H1 (cell line): ENCODE measurements around the gene BPIFB3. TPM values are rescaled to one million over a fixed set of nuclear protein-coding genes. Genes with fewer than 3 reads are reported as not detected.

Source experiments
- CTCF ChIA-PET: fragments of 300-600 bp; sonication (Branson Sonifier 250); formaldehyde crosslinking; loops from one replicate; lab custom pipeline; 2021; ENCODE audit not compliant: partially characterized antibody; lab: Charles Lee
- POLR2A ChIA-PET: fragments of 300-600 bp; sonication (Branson Sonifier 250); formaldehyde crosslinking; loops from one replicate; lab custom pipeline; 2021; ENCODE audit warnings: inconsistent platforms; ENCODE audit not compliant: partially characterized antibody; lab: Charles Lee
- DNase-seq, 2 experiments: peaks; one replicate each; pipeline versions ENCODE4 v3.0.0 to v3.0.0-alpha.2; 2010 to 2022; ENCODE audit warnings: low spot score in 2 of 2, low read depth in 1 of 2, mixed read lengths in 1 of 2
- FAIRE-seq: peaks from 2 replicates; lab custom pipeline; 2011; peaks lifted over from hg19 to GRCh38; lab: Jason Lieb, UNC
- H2AFZ ChIP-seq: 2 replicates; pipeline ENCODE4 v1.8.1; 2012; ENCODE audit warnings: low read length, inconsistent platforms
- H2AK5ac ChIP-seq: 2 replicates; pipeline ENCODE4 v1.6.1; 2013; ENCODE audit warnings: low read depth, low read length
- H2BK120ac ChIP-seq: replicated peaks from 2 replicates; pipeline ENCODE3; 2013; ENCODE audit warnings: low read depth, low read length, inconsistent platforms
- H2BK12ac ChIP-seq: 2 replicates; pipeline ENCODE4 v1.6.1; 2013; ENCODE audit warnings: low read depth, low read length
- H2BK15ac ChIP-seq: 2 replicates; pipeline ENCODE4 v1.6.1; 2013; ENCODE audit warnings: low read length
- H2BK20ac ChIP-seq: 2 replicates; pipeline ENCODE4 v1.6.1; 2013; ENCODE audit warnings: low read length
- H2BK5ac ChIP-seq: 2 replicates; pipeline ENCODE4 v1.6.1; 2013; ENCODE audit warnings: low read depth, low read length
- H3K14ac ChIP-seq: 2 replicates; pipeline ENCODE4 v1.6.1; 2013; ENCODE audit warnings: inconsistent platforms; ENCODE audit not compliant: insufficient read length
- H3K18ac ChIP-seq: 2 replicates; pipeline ENCODE4 v1.6.1; 2013; ENCODE audit warnings: low read length; ENCODE audit errors: extremely low read depth
- H3K23ac ChIP-seq: 2 replicates; pipeline ENCODE4 v1.6.1; 2013; ENCODE audit warnings: inconsistent platforms; ENCODE audit not compliant: insufficient read length
- H3K23me2 ChIP-seq: 2 replicates; pipeline ENCODE4 v1.6.1; 2013; ENCODE audit warnings: low read depth, low read length
- H3K27ac ChIP-seq: 2 replicates; pipeline ENCODE4 v1.6.1; 2011; ENCODE audit warnings: low read depth, low read length, inconsistent platforms
- H3K27me3 ChIP-seq, 4 experiments: replicated peaks in 1 of 4; 1 replicate in 1 of 4; 2 replicates in 3 of 4; pipeline versions ENCODE4 v1.6.1 to v1.8.1; 2011 to 2013; ENCODE audit warnings: low read length in 3 of 4, mild to moderate bottlenecking in 3 of 4, inconsistent platforms in 2 of 4, mixed read lengths in 2 of 4, moderate library complexity in 1 of 4; ENCODE audit not compliant: control insufficient read depth in 3 of 4, insufficient read depth in 3 of 4; ENCODE audit errors: extremely low read depth in 1 of 4
- H3K36me3 ChIP-seq, 4 experiments: 2 replicates each; pipeline versions ENCODE4 v1.6.1 to v1.8.1; 2011 to 2013; ENCODE audit warnings: mild to moderate bottlenecking in 4 of 4, low read length in 3 of 4, moderate library complexity in 2 of 4, control low read depth in 1 of 4, inconsistent platforms in 1 of 4; ENCODE audit not compliant: insufficient read depth in 4 of 4, control insufficient read depth in 2 of 4
- H3K4ac ChIP-seq: replicated peaks from 2 replicates; pipeline ENCODE3; 2013; ENCODE audit warnings: low read length, low read depth, mixed read lengths, inconsistent platforms; ENCODE audit not compliant: insufficient read length
- H3K4me1 ChIP-seq, 4 experiments: replicated peaks in 1 of 4; 1 replicate in 1 of 4; 2 replicates in 3 of 4; pipeline versions ENCODE4 v1.6.1 to v1.8.1; 2011 to 2013; ENCODE audit warnings: low read length in 3 of 4, inconsistent platforms in 2 of 4, mixed read lengths in 1 of 4; ENCODE audit not compliant: insufficient read depth in 4 of 4, control insufficient read depth in 3 of 4
- H3K4me2 ChIP-seq, 2 experiments: 2 replicates each; pipeline versions ENCODE4 v1.6.1 to v1.8.1; 2011 to 2013; ENCODE audit warnings: low read depth in 2 of 2, low read length in 2 of 2, control low read depth in 1 of 2, inconsistent platforms in 1 of 2, mild to moderate bottlenecking in 1 of 2; ENCODE audit not compliant: insufficient read depth in 1 of 2
- H3K4me3 ChIP-seq, 4 experiments: fragments of 200-600, 300-600 bp in 1 of 4; sonication (generic), shearing (Covaris generic), sonication (Bioruptor Twin) in 1 of 4; 2 replicates each; pipeline versions ENCODE4 v1.5.1 to v1.8.1; 2011 to 2016; ENCODE audit warnings: low read length in 4 of 4, low read depth in 3 of 4, control low read depth in 2 of 4, inconsistent platforms in 2 of 4, mild to moderate bottlenecking in 2 of 4, mixed read lengths in 1 of 4, moderate library complexity in 1 of 4; ENCODE audit not compliant: insufficient read depth in 2 of 4; ENCODE audit errors: extremely low read depth in 1 of 4
- H3K56ac ChIP-seq: replicated peaks from 2 replicates; pipeline ENCODE3; 2013; ENCODE audit warnings: low read depth, mild to moderate bottlenecking, mixed read lengths, low read length, inconsistent platforms; ENCODE audit not compliant: insufficient read length
- H3K79me1 ChIP-seq: 2 replicates; pipeline ENCODE4 v1.6.1; 2013; ENCODE audit warnings: low read depth, low read length, control low read depth
- H3K79me2 ChIP-seq, 2 experiments: 2 replicates each; pipeline versions ENCODE4 v1.6.1 to v1.8.1; 2012 to 2013; ENCODE audit warnings: low read length in 2 of 2, mild to moderate bottlenecking in 2 of 2, inconsistent platforms in 1 of 2; ENCODE audit not compliant: insufficient read depth in 2 of 2, control insufficient read depth in 1 of 2
- H3K9ac ChIP-seq, 4 experiments: replicated peaks in 1 of 4; 1 replicate in 1 of 4; 2 replicates in 3 of 4; pipeline versions ENCODE4 v1.6.1 to v1.8.1; 2011 to 2013; ENCODE audit warnings: low read depth in 3 of 4, low read length in 3 of 4, control low read depth in 2 of 4, mild to moderate bottlenecking in 2 of 4, moderate library complexity in 2 of 4, inconsistent platforms in 1 of 4; ENCODE audit errors: extremely low read depth in 1 of 4
- H3K9me3 ChIP-seq, 2 experiments: 2 replicates each; pipeline versions ENCODE4 v1.6.1 to v1.8.1; 2012 to 2013; ENCODE audit warnings: mild to moderate bottlenecking in 2 of 2, moderate library complexity in 2 of 2, control low read depth in 1 of 2, inconsistent platforms in 1 of 2, low read depth in 1 of 2, low read length in 1 of 2, mixed read lengths in 1 of 2; ENCODE audit not compliant: insufficient read depth in 2 of 2
- H4K20me1 ChIP-seq, 2 experiments: replicated peaks in 1 of 2; 2 replicates each; pipeline versions ENCODE3 to v1.8.1; 2011 to 2013; ENCODE audit warnings: inconsistent platforms in 2 of 2, low read length in 2 of 2, mild to moderate bottlenecking in 1 of 2; ENCODE audit not compliant: insufficient read depth in 2 of 2, control insufficient read depth in 1 of 2
- H4K5ac ChIP-seq: 2 replicates; pipeline ENCODE4 v1.6.1; 2013; ENCODE audit warnings: low read length, low read depth, mixed read lengths, inconsistent platforms; ENCODE audit not compliant: insufficient read length
- H4K8ac ChIP-seq: 2 replicates; pipeline ENCODE4 v1.8.0; 2013; ENCODE audit warnings: mild to moderate bottlenecking, moderate library complexity, low read length, inconsistent platforms; ENCODE audit not compliant: insufficient read depth; ENCODE audit errors: extremely low read depth
- H4K91ac ChIP-seq: replicated peaks from 2 replicates; pipeline ENCODE3; 2013; ENCODE audit warnings: low read length, mixed read lengths, inconsistent platforms; ENCODE audit not compliant: insufficient read length
- BACH1 ChIP-seq: IDR thresholded peaks from 2 replicates; pipeline ENCODE4 v1.6.1; 2012; ENCODE audit warnings: low read length, improper control_type of control experiment
- CHD2 ChIP-seq: IDR thresholded peaks from 2 replicates; pipeline ENCODE4 v1.6.1; 2012; ENCODE audit warnings: low read length, improper control_type of control experiment
- FOSL1 ChIP-seq: IDR thresholded peaks from 2 replicates; pipeline ENCODE4 v1.6.1; 2011; ENCODE audit warnings: mild to moderate bottlenecking, low read depth, low read length, moderate library complexity; ENCODE audit not compliant: insufficient read depth
- GABPA ChIP-seq: IDR thresholded peaks from 2 replicates; pipeline ENCODE4 v1.6.1; 2011; ENCODE audit warnings: mild to moderate bottlenecking, low read length, moderate library complexity, borderline replicate concordance; ENCODE audit not compliant: insufficient read depth
- GTF2F1 ChIP-seq: IDR thresholded peaks from 2 replicates; pipeline ENCODE4 v1.6.1; 2012; ENCODE audit warnings: low read depth, low read length, improper control_type of control experiment, borderline replicate concordance
- KDM4A ChIP-seq: IDR thresholded peaks from one replicate; pipeline ENCODE4 v1.7.1; 2012; ENCODE audit warnings: low read depth, mild to moderate bottlenecking, moderate library complexity, low read length, inconsistent platforms; ENCODE audit not compliant: severe bottlenecking
- POLR2AphosphoS5 ChIP-seq: IDR thresholded peaks from 2 replicates; pipeline ENCODE4 v1.6.1; 2011; ENCODE audit warnings: low read depth, low read length
- RAD21 ChIP-seq, 2 experiments: IDR thresholded peaks in 1 of 2; conservative IDR thresholded peaks in 1 of 2; 2 replicates each; pipeline ENCODE4 v1.6.1; 2011; ENCODE audit warnings: low read depth in 2 of 2, low read length in 2 of 2, improper control_type of control experiment in 1 of 2, inconsistent platforms in 1 of 2, mild to moderate bottlenecking in 1 of 2, moderate library complexity in 1 of 2
- RNF2 ChIP-seq: fragments of 200-900, 300-1000 bp; sonication (generic); IDR thresholded peaks from 2 replicates; pipeline ENCODE4 v1.7.1; 2016; ENCODE audit warnings: borderline replicate concordance, low read depth, mild to moderate bottlenecking, antibody characterized with exemption, low read length; ENCODE audit not compliant: poor library complexity, severe bottlenecking; ENCODE audit errors: missing control alignments
- SIRT6 ChIP-seq: IDR thresholded peaks from one replicate; pipeline ENCODE4 v1.7.1; 2012; ENCODE audit warnings: low read length, inconsistent platforms
- SP1 ChIP-seq: IDR thresholded peaks from 2 replicates; pipeline ENCODE4 v1.6.1; 2011; ENCODE audit warnings: low read depth, low read length
- TAF7 ChIP-seq: optimal IDR thresholded peaks from 2 replicates; pipeline ENCODE3; 2011; ENCODE audit warnings: low read depth, mild to moderate bottlenecking, inconsistent platforms, low read length, moderate library complexity, borderline replicate concordance
- WGBS, 2 experiments: shearing (Covaris generic) in 1 of 2; methylation state at CpG; one replicate each; pipeline versions ENCODE4 v1.1.6 to v1.1.7; 2013 to 2015; ENCODE audit warnings: low lambda C conversion rate in 2 of 2, mixed read lengths in 2 of 2, inconsistent platforms in 1 of 2, low coverage in 1 of 2, missing lambda C conversion rate in 1 of 2; ENCODE audit not compliant: insufficient replicate concordance in 2 of 2, insufficient coverage in 1 of 2, insufficient read length in 1 of 2; ENCODE audit errors: extremely low coverage in 1 of 2, missing lambda C conversion rate in 1 of 2; 5-methylcytosine and 5-hydroxymethylcytosine counted together
- polyA plus RNA-seq, 7 experiments: library from polyadenylated mRNA; depleted of rRNA in 3 of 7; stranded (reverse) in 5 of 7; unstranded in 2 of 7; fragments of >200 nt in 5 of 7; fragments of 200-250 nt in 2 of 7; gene quantifications; 1 replicate in 5 of 7; 2 replicates in 1 of 7; 4 replicates in 1 of 7; pipeline versions ENCODE4 v1.2.1 to v1.2.3, GENCODE V29; 2011 to 2013; ENCODE audit warnings: missing spikeins in 2 of 7, mixed read lengths in 2 of 7
- total RNA-seq: library from RNA; stranded (reverse); fragmentation: NEBNext Ultra II Directional; extraction: Animal tissue kit (Norgen Biotek cat#: 25700); gene quantifications from 2 replicates; pipeline ENCODE4 v1.2.1, GENCODE V29; 2021

The BPIFB3 gene
- total and polyA plus RNA-seq, 2 of the 8 experiments (the other 6 are each of a cell fraction or from before 2014, with no cell fraction given), result not detected

GRCh38 chr20:33018169-33018931, 35.4 kb upstream of the BPIFB3 start:
- Histone ChIP-seq H2BK120ac (no peak overlapping the region), H2BK15ac (no peak overlapping the region), H2AK5ac (no peak overlapping the region), H3K14ac (no peak overlapping the region), H3K27ac (no peak overlapping the region), H2AFZ (no peak overlapping the region), H4K8ac (no peak overlapping the region), H3K9ac (no peak overlapping the region), H3K36me3 (no peaks in the 10 kb centered on the region), H3K23ac (no peak overlapping the region), H3K4me1 (peaks cover 0 to 11% (median 0%) of the 10 kb centered on the region in 4 experiments; a peak in 1 of 7 replicates), H2BK5ac (no peak overlapping the region), H4K5ac (no peak overlapping the region), H3K18ac (no peak overlapping the region), H3K79me1 (no peaks in the 10 kb centered on the region), H3K4me3 (no peak overlapping the region), H2BK20ac (no peak overlapping the region), H3K4ac (no peak overlapping the region), H4K91ac (no peak overlapping the region), H3K23me2 (no peaks in the 10 kb centered on the region), H4K20me1 (peaks cover 0 to 2% of the 10 kb centered on the region in 2 experiments), H2BK12ac (no peak overlapping the region), H3K79me2 (no peaks in the 10 kb centered on the region), H3K27me3 (no peaks in the 10 kb centered on the region), H3K56ac (no peak overlapping the region), H3K4me2 (no peak overlapping the region), H3K9me3 (no peaks in the 10 kb centered on the region)
- 84% methylated on average over 14 of the region's 14 CpGs; no CpG with 5 or more reads in 1 of the 2 experiments for WGBS, 2 experiments
- ChIA-PET CTCF (interaction anchor here (1.4 to 11.8 kb wide), 5 partner anchors 12 to 72 kb away, joined by 3 to 86 read pairs (median 3); partner anchors contain the start of genes BPIFB2 and SUN5), POLR2A (interaction anchor here (1.0 to 1.3 kb wide), 3 partner anchors 11 to 98 kb away, joined by 3 to 5 read pairs (median 4); no protein-coding TSS in a partner anchor)
- DNase-seq (no peak), FAIRE-seq (no peak)
- TF ChIP-seq GTF2F1 (no peak), CHD2 (no peak), SP1 (no peak), POLR2AphosphoS5 (no peak), TAF7 (no peak), RAD21 (IDR thresholded peaks at IDR 0.05 in 1 of 2, conservative IDR thresholded peaks at IDR 0.05 in 1 of 2; ENCODE audit: low read depth in 2 of 2, low read length in 2 of 2) (no peak), SIRT6 (no peak), RNF2 (no peak), GABPA (no peak), BACH1 (no peak), FOSL1 (no peak), KDM4A (no peak)
